Cardiac muscle cell (in vitro differentiated cells and primary cell): ENCODE measurements around the gene GRIN3A. TPM values are rescaled to one million over a fixed set of nuclear protein-coding genes. Genes with fewer than 3 reads are reported as not detected.

ENCODE experiments used
- DNase-seq, 2 donors: peaks; one replicate each; pipeline versions ENCODE4 v3.0.0 to v3.0.0-alpha.2; 2010 to 2017; ENCODE audit warnings: low read depth in 1 of 2, low spot score in 1 of 2
- H3K27ac ChIP-seq: fragments of 200-600 bp; sonication (generic); 2 replicates; pipeline ENCODE4 v1.5.1; 2016
- H3K27me3 ChIP-seq: fragments of 200-600 bp; sonication (generic); 2 replicates; pipeline ENCODE4 v1.6.0; 2016; ENCODE audit warnings: control low read depth
- H3K36me3 ChIP-seq: fragments of 200-600 bp; sonication (generic); 2 replicates; pipeline ENCODE4 v1.5.1; 2016; ENCODE audit warnings: control low read depth
- H3K4me1 ChIP-seq: fragments of 200-600 bp; sonication (generic); 2 replicates; pipeline ENCODE4 v1.8.1; 2017; ENCODE audit warnings: low read depth, mild to moderate bottlenecking, mixed run types
- H3K4me3 ChIP-seq: fragments of 200-600 bp; sonication (generic); 2 replicates; pipeline ENCODE4 v1.5.1; 2016; ENCODE audit warnings: mild to moderate bottlenecking
- H3K9me3 ChIP-seq: fragments of 200-600 bp; sonication (generic); 2 replicates; pipeline ENCODE4 v1.5.1; 2017; ENCODE audit warnings: low read depth, mild to moderate bottlenecking, control low read depth
- CTCF ChIP-seq: IDR thresholded peaks from 2 replicates; pipeline ENCODE4 v1.5.1; 2012; ENCODE audit warnings: low read depth, mild to moderate bottlenecking, low read length
- polyA plus RNA-seq: library from polyadenylated mRNA; unstranded; fragments of >200 nt; fragmentation: Nextera tagmentation; extraction: Ambion mirVana; gene quantifications from 2 replicates; pipeline ENCODE4 v1.2.1, GENCODE V29; 2016
- total RNA-seq: library from RNA; depleted of rRNA; stranded (reverse); fragments of >200 nt; gene quantifications from 2 replicates; pipeline ENCODE4 v1.2.3, GENCODE V29; 2016

Gene GRIN3A
- total and polyA plus RNA-seq, 2 experiments from 2014 or later, result not detected

GRCh38 chr9:101711330-101711941 lies 27.0 kb downstream of the GRIN3A start:
- TF ChIP-seq CTCF, result peak; percentile 51
- Histone ChIP-seq H3K9me3 (no peaks in the 10 kb centered on the region), H3K4me3 (no peak overlapping the region), H3K4me1 (no peaks in the 10 kb centered on the region), H3K27ac (no peak overlapping the region), H3K36me3 (no peaks in the 10 kb centered on the region), H3K27me3 (no peaks in the 10 kb centered on the region)
- DNase-seq, result peak in 1 of 2 donors; percentile 3

- TF ChIP-seq CTCF, result no peak
- DNase-seq, result no peak
- H3K9me3 ChIP-seq, result no peaks in the 10 kb centered on the region
- H3K27me3 ChIP-seq, result peaks cover 11% of the 10 kb centered on the region
- no peak overlapping the region for H3K27ac ChIP-seq
- H3K4me1 ChIP-seq, result no peaks in the 10 kb centered on the region
- H3K4me3 ChIP-seq, result no peak overlapping the region
- H3K36me3 ChIP-seq, result no peaks in the 10 kb centered on the region
These were observed 29.6 kb downstream of the GRIN3A start for GRCh38 chr9:101708855-101709254.

GRCh38 chr9:101707721-101708120 lies 30.7 kb downstream of the GRIN3A start:
- peaks cover 11% of the 10 kb centered on the region for H3K27me3 ChIP-seq
- no peak overlapping the region for H3K27ac ChIP-seq
- H3K9me3 ChIP-seq, result no peaks in the 10 kb centered on the region
- DNase-seq, result no peak
- TF ChIP-seq CTCF, result no peak
- no peaks in the 10 kb centered on the region for H3K4me1 ChIP-seq
- H3K36me3 ChIP-seq, result no peaks in the 10 kb centered on the region
- H3K4me3 ChIP-seq, result no peak overlapping the region

GRCh38 chr9:101706997-101707396 lies 31.4 kb downstream of the GRIN3A start:
- Histone ChIP-seq H3K27ac (no peak overlapping the region), H3K9me3 (no peaks in the 10 kb centered on the region), H3K4me3 (no peak overlapping the region), H3K36me3 (no peaks in the 10 kb centered on the region), H3K27me3 (peaks cover 11% of the 10 kb centered on the region), H3K4me1 (no peaks in the 10 kb centered on the region)
- TF ChIP-seq CTCF, result no peak
- no peak for DNase-seq

GRCh38 chr9:101706261-101706798 lies 32.1 kb downstream of the GRIN3A start:
- Histone ChIP-seq H3K4me3 (no peak overlapping the region), H3K27ac (no peak overlapping the region), H3K4me1 (no peaks in the 10 kb centered on the region), H3K27me3 (peaks cover 11% of the 10 kb centered on the region), H3K9me3 (no peaks in the 10 kb centered on the region), H3K36me3 (no peaks in the 10 kb centered on the region)
- no peak for TF ChIP-seq CTCF
- no peak for DNase-seq
